GM20431 (cell line): ENCODE results near the gene CRY2.

Source experiments
- in situ Hi-C: fragments of 300-500 bp; cut with MseI, MboI; formaldehyde crosslinking; loops from one replicate; pipeline ENCODE4 v1.15.0; 2020; ENCODE audit warnings: low sequenced_read_pairs; ENCODE audit not compliant: unreplicated experiment

CRY2 gene

GRCh38 chr11:45846174-45846675, 1.1 kb upstream of the CRY2 start:
- in situ Hi-C loops: no loop called here

- in situ Hi-C loops: no loop called here
These were observed 639 bp downstream of the CRY2 start for GRCh38 chr11:45847911-45848316.

GRCh38 chr11:45848654-45849081, 1.4 kb downstream of the CRY2 start:
- in situ Hi-C loops: no loop called here

- in situ Hi-C loops: no loop called here
These were observed 3.2 kb downstream of the CRY2 start for GRCh38 chr11:45850446-45850845.

- in situ Hi-C loops: no loop called here
These were observed 4.0 kb downstream of the CRY2 start for GRCh38 chr11:45851228-45851627.

GRCh38 chr11:45852018-45852711, 4.9 kb downstream of the CRY2 start:
- in situ Hi-C loops: no loop called here

- in situ Hi-C loops: no loop called here
These were observed 5.4 kb downstream of the CRY2 start for GRCh38 chr11:45852712-45853101.

GRCh38 chr11:45853332-45854219, 6.3 kb downstream of the CRY2 start:
- in situ Hi-C loops: no loop called here

GRCh38 chr11:45855308-45855707, 8.0 kb downstream of the CRY2 start:
- in situ Hi-C loops: no loop called here

- in situ Hi-C loops: no loop called here
These were observed 8.8 kb downstream of the CRY2 start for GRCh38 chr11:45856044-45856468.

- in situ Hi-C loops: no loop called here
These were observed 10.7 kb downstream of the CRY2 start for GRCh38 chr11:45857961-45858474.

GRCh38 chr11:45858751-45859398, 11.6 kb downstream of the CRY2 start:
- in situ Hi-C loops: no loop called here

GRCh38 chr11:45859661-45860140, 12.4 kb downstream of the CRY2 start:
- in situ Hi-C loops: no loop called here

GRCh38 chr11:45860348-45860747, 13.1 kb downstream of the CRY2 start:
- in situ Hi-C loops: no loop called here

- in situ Hi-C loops: no loop called here
These were observed 13.7 kb downstream of the CRY2 start for GRCh38 chr11:45860764-45861510.

GRCh38 chr11:45864041-45864440, 16.8 kb downstream of the CRY2 start:
- in situ Hi-C loops: no loop called here

GRCh38 chr11:45869551-45869950, 22.3 kb downstream of the CRY2 start:
- in situ Hi-C loops: no loop called here

- in situ Hi-C loops: no loop called here
These were observed 23.4 kb downstream of the CRY2 start for GRCh38 chr11:45870706-45871105.

- in situ Hi-C loops: no loop called here
These were observed 24.4 kb downstream of the CRY2 start for GRCh38 chr11:45871638-45872037.
